ENCODE results near the gene TNFRSF8. TPM values are rescaled to one million over a fixed set of nuclear protein-coding genes. Genes with fewer than 3 reads are reported as not detected.

Gene TNFRSF8
- total RNA-seq, 4 donors from 2014 or later = 1.1 to 2.6 (median 1.4) TPM

DNA sequence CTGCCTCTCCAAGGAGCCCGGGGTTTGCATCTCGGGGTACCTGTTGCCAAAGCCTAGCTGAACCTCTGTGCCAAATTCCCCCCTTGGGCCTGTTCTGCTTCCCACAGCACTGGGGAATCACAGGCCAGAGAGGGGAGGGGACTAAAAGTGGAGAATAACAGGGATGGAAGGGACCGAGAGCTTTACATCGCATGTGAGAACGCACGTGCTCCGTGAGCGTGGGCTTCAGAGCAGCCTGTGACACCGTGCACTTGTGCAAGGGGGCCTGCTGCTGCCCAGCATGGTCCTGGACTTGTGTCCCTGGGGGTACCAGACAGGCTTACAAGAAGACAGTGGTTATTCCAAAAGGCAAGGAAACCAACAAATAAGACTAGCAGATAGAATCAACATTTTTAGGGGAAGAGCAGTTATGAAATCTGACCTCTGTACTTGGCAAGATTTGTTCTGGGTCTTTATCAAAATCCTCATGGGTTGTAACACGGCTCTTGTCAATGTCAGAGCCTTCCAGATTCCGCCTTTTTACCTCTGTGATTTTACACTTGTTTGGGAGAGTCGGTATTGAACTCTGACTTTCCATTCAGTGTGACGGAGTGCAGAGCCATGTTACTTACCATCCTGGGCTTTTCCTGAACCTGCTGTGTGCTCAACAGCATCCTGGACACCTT is 67.5 kb downstream of the TNFRSF8 start:
- ATAC-seq = no peak
- Histone ChIP-seq H3K4me3 (no peak overlapping the region), H3K36me3 (no peaks in the 10 kb centered on the region), H3K4me1 (peaks cover 0 to 10% of the 10 kb centered on the region in 2 donors), H3K27me3 (no peaks in the 10 kb centered on the region), H3K27ac (no peak overlapping the region), H3K9me3 (no peaks in the 10 kb centered on the region)
- TF ChIP-seq, protein P1, sequence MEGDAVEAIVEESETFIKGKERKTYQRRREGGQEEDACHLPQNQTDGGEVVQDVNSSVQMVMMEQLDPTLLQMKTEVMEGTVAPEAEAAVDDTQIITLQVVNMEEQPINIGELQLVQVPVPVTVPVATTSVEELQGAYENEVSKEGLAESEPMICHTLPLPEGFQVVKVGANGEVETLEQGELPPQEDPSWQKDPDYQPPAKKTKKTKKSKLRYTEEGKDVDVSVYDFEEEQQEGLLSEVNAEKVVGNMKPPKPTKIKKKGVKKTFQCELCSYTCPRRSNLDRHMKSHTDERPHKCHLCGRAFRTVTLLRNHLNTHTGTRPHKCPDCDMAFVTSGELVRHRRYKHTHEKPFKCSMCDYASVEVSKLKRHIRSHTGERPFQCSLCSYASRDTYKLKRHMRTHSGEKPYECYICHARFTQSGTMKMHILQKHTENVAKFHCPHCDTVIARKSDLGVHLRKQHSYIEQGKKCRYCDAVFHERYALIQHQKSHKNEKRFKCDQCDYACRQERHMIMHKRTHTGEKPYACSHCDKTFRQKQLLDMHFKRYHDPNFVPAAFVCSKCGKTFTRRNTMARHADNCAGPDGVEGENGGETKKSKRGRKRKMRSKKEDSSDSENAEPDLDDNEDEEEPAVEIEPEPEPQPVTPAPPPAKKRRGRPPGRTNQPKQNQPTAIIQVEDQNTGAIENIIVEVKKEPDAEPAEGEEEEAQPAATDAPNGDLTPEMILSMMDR (IDR thresholded peaks at IDR 0.05 in 4 of 5, conservative IDR thresholded peaks at IDR 0.05 in 1 of 5) = no peak
- no peak for TF ChIP-seq POLR2A (IDR thresholded peaks at IDR 0.05)
- intact Hi-C loops (cut with DNase I; ENCODE audit: low total_unique reads) (no loop called here), in situ Hi-C loops (cut with MboI; ENCODE audit: low sequenced_read_pairs in 4 of 4) (no loop called here)
- no peak for DNase-seq

DNA sequence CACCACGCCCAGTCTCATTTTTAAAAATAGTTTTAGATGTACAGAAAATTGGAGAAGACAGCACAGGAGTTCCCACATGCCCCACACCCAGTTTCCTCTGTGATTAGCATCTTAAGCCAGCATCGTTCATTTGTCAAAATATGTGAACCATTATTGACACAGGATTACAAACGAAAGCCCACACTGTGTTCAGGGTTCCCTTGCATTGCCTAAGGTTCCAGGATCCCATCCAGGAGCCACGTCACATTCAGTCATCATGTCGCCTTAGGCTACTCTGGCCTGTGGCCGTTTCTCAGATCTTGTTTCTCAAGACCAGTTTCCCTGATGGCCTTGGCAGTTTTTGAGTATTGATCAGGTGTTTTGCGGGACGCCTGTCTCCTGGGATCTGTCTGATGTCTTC is 69.0 kb downstream of the TNFRSF8 start:
- Histone ChIP-seq H3K36me3 (no peaks in the 10 kb centered on the region), H3K4me1 (peaks cover 0 to 10% of the 10 kb centered on the region in 2 donors), H3K27ac (peak overlapping the region in 3 of 4 donors; percentile 44 to 58 (median 47)), H3K9me3 (no peaks in the 10 kb centered on the region), H3K4me3 (no peak overlapping the region), H3K27me3 (no peaks in the 10 kb centered on the region)
- in situ Hi-C loops (cut with MboI; ENCODE audit: low sequenced_read_pairs in 4 of 4) = no loop called here
- TF ChIP-seq, protein P1 (IDR thresholded peaks at IDR 0.05 in 4 of 5, conservative IDR thresholded peaks at IDR 0.05 in 1 of 5) = no peak
- TF ChIP-seq POLR2A (IDR thresholded peaks at IDR 0.05) = no peak
- intact Hi-C loops (cut with DNase I; ENCODE audit: low total_unique reads) = no loop called here
- DNase-seq = peak in 1 of 2 donors; percentile 40
- ATAC-seq = peak in 1 of 2 donors; percentile 27

DNA sequence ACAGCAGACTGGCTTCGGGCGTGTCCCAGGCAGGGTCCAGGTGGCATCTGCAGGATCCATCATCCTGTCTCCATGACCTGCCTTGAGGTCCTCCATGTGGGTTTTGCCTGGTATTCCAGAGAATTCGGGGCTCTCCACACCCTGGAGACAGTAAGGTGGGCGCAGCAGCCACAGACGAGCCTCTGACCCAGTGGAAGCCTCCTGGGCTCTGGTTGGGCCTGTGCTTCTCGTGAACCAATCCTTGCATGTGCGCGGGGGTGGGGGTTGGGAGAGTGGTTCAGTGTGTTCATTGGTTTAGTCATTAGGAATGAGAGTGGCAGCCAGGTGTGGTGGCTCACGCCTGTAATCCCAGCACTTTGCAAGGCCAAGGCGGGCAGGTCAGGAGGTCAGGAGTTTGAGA is 71.6 kb downstream of the TNFRSF8 start:
- H3K27ac ChIP-seq = peak overlapping the region in 1 of 4 donors; percentile 9
- TF ChIP-seq POLR2A (IDR thresholded peaks at IDR 0.05) = no peak
- TF ChIP-seq, protein P1 (IDR thresholded peaks at IDR 0.05 in 4 of 5, conservative IDR thresholded peaks at IDR 0.05 in 1 of 5) = no peak
- intact Hi-C loops (cut with DNase I; ENCODE audit: low total_unique reads) = no loop called here

DNA sequence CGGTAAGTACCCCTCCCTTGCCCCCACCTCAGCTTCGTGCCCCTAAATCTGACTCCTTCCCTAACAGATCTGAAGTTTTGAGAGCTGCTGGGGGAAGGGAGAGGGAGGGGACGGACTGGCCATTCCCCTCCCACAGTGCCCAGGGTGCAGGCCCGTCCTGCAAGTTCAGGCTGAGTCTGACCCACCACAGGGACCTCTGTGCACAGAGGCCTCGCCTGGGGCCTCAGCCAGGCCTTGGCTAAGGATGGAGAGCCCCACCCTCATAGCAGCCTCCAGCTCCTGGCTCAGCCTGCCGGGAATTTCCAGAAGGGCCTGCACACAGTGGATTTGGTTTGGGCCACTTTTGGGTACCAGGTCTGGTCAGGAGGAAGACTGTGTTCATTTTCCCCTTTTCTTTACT is 72.5 kb downstream of the TNFRSF8 start:
- in situ Hi-C loops (cut with MboI; ENCODE audit: low sequenced_read_pairs in 4 of 4) = no loop called here
- H3K4me1 ChIP-seq = peaks cover 0 to 6% of the 10 kb centered on the region in 2 donors
- ATAC-seq = peak in 1 of 2 donors; percentile 35
- H3K27ac ChIP-seq = no peak overlapping the region
- no peaks in the 10 kb centered on the region for H3K27me3 ChIP-seq
- no peak for DNase-seq
- no peaks in the 10 kb centered on the region for H3K9me3 ChIP-seq
- no peaks in the 10 kb centered on the region for H3K36me3 ChIP-seq
- no peak overlapping the region for H3K4me3 ChIP-seq
- intact Hi-C loops (cut with DNase I; ENCODE audit: low total_unique reads) = no loop called here
- TF ChIP-seq, protein P1 (IDR thresholded peaks at IDR 0.05 in 4 of 5, conservative IDR thresholded peaks at IDR 0.05 in 1 of 5) = no peak
- TF ChIP-seq POLR2A (IDR thresholded peaks at IDR 0.05) = no peak

More for the DNA sequence above, 71.6 kb downstream of the TNFRSF8 start:
- H3K27me3 ChIP-seq = no peaks in the 10 kb centered on the region
- DNase-seq = no peak
- H3K9me3 ChIP-seq = no peaks in the 10 kb centered on the region
- H3K4me3 ChIP-seq = no peak overlapping the region
- no peak for ATAC-seq
- in situ Hi-C loops (cut with MboI; ENCODE audit: low sequenced_read_pairs in 4 of 4) = no loop called here
- peaks cover 0 to 10% of the 10 kb centered on the region in 2 donors for H3K4me1 ChIP-seq
- no peaks in the 10 kb centered on the region for H3K36me3 ChIP-seq
